GM19463 (cell line): ENCODE data around the gene C2CD4D.

ENCODE experiments used
- ATAC-seq: cut with Tn5 transposase; IDR thresholded peaks from one replicate; pipeline ENCODE4 v1.9.1; 2021; ENCODE audit warnings: mild to moderate bottlenecking, moderate library complexity; ENCODE audit not compliant: unreplicated experiment

Gene C2CD4D

DNA sequence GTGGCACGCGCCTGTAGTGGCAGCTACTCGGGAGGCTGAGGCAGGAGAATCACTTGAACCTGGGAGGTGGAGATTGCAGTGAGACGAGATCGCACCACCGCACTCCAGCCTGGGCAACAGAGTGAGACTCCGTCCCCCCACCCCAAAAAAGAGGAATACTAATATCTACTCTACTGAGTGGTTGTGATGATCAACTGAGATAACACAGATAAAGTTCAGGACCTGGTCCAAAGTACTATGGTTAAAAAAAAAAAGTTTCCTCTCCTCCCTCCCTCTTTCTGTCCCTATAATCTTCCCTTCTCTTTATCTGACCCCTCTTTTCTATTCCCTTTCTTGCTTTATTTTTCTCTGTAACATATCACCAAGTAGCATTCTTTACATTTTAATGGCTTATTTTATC is 4.0 kb downstream of the C2CD4D start:
- no peak for ATAC-seq

DNA sequence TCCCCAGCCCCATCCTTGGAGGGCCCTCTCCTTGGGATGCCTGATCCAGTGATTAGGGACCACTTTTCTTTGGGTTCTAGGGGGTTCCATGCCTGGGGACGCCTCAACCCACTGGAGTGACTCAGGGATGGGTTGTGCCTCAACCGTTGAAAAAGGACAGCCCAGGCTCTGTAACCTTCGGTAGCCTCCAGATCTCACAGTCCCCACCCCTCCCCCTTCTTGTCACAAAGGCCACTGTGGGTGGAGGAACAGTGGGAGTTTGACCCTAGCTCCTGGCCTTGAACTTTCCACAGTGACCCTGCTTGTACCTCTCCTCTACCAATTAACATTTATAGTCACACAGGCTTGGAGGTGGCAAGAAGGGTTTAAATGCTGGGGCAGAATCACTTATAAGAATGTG is 5.4 kb downstream of the C2CD4D start:
- ATAC-seq = no peak

DNA sequence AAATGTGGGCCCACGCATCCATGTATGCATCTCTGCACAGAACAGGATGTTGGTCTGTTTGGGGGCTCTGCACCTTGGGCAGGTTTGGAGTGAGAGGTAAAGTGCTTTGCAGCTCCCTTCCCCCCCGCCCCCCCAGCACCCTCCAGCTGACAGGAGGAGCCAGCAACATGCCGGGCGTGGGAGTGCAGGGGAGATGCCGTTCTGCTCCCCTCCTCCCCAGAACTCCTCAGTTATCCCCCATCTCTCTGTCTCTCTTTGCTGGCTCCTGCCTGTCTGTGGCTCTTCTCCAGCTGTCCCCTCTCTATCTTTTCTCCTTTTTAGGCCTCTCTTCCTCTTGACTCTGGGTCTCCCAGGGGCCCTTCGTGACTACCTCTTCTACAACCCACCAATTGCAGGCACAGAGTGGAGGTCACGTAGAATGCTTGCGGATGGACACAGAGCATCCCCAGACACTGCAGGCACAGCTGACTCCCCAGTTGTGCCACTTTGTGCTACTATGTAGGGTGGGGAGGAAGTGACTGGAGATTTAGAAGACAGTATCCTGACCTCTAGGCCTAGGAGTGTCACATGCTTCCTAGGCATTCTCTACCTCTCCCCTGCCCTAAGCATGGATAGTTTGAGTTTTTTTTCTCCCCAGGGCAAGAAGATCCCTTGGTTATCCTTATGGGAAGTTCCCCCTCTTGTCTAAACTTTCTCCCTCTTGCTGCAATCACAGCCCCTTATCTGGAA is 6.3 kb downstream of the C2CD4D start:
- ATAC-seq = no peak

DNA sequence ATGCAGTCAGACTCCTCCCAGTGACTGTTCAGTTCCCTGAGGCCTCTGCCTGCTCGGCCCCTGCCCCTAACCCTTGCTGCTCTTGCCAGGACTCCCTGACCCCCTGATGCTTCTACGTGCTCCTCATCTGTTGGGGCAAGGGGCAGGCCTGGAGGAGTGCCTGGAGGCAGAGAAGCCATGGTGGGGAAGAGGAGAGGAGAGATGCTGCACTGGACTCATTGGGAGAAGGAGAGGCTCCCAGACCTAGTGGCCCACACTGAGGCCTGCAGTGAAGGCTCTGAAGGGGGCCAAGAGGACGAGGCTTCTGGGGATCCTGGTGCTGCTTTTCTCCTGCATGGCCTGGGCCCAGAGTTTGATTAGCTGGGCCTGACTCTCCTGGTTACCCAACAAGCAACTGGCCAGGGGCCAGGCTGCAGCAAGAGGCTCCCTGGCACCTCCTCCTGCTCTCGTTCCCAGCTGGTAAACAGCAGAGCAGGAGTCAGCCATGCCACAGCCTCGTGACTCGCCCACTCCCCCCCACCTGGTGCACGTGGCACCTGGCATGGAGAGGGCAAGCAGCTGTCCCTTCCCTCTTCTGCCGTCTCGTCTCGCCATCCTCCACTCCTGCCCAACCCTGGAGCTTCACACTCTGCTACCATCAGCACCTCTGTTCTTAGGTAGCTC is 7.2 kb downstream of the C2CD4D start:
- no peak for ATAC-seq

DNA sequence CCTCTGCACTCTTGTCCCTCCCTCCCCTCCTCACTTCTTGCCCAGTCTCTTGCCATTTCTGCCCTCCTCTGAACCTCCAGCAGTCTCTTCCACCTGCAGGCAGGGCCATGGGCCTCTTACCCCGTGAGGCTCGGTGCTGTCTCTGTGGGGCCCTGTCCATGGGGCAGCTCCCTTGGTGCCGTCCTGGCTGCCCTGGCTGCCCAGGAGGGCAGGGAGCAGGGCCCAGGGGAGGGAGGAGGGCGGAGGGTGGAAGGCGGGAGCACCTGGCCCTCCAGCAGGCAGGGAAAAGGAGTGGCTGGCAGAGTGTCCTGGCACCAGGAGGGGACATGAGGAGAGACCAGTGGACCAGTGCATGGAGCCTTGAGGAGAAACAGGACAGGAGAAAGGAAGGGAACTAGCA is 8.0 kb downstream of the C2CD4D start, which contains the start of gene RORC:
RORC (minus strand) TSS at position 198 of the 400 bp plus-strand sequence; CDS start at position 160, 38 bp downstream.
- ATAC-seq = no peak

DNA sequence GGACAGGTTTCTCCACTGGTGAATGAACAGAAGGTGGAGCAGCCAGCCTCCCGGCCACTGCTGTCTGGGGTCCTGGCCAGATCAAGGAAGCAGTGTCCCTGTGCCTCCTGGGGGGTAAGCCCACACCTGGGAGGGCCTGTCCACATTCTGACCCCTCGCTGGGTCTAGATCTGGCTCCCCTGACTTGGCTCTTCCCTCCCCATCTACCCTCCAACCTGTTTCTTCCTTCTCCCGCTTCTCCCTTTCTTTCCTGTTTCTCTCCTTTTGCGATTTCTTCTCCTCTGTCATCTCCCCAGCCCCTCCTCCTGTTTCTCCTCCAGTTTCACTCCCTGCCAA is 8.4 kb downstream of the C2CD4D start:
- ATAC-seq = no peak

DNA sequence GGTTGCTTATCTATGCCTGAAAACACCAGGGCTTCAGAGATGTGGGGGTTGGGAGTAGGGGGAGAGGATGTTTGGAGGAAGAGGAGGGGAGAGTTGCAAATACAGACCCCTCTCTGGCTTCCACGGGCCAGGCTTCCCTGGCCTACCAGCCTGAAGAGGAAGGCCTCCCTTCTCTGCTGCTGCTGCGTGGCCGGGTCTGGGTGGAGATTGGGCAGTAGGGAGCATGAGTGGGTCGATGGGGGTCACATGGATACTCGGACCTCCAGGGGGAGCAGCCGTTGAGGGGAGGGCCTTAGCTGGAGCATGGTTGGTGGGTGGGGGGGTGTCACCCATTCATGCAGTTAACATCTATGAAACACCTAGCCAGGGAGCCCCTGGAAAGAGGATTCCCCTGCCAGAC is 9.6 kb downstream of the C2CD4D start:
- no peak for ATAC-seq

DNA sequence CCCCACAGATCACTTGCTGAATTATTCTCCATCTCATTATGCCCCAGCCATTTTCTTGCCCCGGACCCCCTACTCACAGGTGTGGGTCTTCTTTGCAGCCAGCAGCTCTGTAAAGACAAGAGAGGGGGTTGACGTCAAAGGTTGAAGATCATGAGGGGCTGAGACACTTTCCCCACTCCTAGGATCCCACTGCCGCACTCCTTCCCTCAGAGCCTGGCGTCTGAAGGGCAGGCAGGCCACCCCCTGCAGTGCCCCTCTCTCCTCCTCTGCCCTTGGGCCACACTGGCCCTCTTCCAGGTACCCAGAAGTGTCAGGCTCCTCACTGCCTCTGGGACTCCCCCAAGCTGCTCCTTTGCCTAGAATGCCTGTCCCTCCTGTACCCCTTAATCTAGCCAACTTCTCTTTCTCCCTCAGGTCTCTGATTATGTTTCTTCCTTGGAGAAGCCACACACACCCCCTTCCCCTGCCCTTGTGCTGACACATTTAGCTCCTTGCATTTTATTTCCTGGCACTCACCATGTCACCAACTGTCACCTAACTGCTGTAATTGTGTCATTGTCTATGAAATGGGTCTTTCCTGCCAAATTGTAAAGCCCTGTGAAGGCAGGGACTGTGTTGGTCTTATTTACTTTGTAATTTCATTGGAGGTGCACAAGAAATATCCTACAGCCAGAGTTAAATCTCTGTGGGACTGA is 10.1 kb downstream of the C2CD4D start:
- ATAC-seq = no peak

DNA sequence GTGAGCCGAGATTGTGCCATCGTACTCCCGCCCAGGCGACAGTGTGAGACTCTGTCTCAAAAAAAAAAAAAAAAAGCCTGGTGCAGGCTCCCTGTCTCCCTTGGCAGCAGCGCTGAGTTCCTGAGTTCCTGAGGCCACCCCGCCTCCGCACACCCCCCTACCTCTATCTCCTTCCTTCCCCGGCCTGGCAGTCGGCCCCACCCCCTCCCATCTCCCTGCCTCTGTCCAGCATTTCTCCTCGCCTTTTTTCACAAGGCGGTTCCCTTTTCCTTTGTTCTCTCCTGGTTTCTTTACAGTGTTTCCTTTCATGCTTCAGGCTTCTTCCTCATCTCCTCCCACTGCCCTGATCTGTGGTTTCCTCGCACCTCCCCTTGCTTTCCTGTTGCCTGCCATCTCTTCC is 10.7 kb downstream of the C2CD4D start:
- ATAC-seq = no peak

DNA sequence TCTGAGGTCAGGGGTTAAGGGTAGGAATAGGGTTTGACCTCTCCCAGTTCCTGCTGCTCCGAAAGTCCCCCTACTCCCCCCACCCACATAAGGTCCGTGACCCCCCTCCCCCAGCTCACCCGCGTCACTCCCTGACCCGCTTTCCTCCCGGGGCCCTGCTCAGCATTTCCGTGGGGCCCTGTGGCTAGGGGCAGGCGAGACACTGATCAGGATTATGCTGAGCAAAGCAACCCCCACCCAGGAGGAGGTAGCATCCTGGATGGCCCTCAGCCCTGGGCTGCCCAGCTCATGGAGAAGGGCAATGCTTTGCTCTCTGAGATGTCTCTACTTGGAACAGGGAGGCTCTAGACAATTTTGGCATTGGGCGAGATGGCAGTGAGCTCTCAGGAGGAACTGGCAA is 11.8 kb downstream of the C2CD4D start:
- no peak for ATAC-seq

DNA sequence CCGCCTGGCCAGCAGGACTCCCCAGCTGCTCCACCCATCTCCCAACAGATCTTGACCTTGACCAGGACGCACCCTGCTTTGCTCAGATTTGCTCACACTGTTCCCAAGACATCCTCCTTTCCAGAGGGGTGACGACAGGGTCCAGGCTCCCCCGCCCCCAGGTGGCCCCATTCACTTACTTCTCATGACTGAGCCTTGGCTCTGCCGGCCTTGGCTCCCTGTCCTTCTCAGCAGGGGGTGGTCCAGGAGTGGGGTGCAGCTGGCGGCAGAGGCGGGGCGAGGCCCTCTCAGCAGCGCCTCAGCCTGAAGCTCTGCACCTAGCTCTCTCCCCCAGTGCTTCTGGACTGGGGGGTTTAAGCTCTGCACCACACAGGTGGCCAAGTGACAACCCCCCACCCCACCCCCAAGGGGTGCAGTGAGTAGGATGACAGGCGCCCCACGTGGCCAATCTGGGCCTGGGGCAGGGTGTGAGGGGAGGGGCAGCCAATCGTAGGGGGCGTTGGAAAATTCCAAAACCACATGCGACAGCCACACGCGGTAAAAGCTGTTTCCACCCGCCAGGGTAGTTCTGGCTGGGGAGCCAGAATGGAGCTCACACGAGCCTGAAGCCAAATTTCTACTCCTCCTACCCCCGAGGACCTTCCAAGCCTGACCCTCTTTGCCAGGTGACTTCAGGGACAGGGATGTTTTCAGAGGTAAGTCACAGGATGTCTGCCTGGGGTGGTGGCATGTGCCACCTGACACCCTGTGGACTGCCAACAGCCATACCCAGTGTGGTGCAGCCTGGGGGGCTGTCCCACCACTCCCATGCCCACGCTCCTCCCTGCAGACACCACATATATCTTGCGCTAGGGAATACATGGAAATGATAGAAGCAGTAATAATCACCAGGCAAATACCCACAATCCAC is 13.6 kb downstream of the C2CD4D start:
- no peak for ATAC-seq

DNA sequence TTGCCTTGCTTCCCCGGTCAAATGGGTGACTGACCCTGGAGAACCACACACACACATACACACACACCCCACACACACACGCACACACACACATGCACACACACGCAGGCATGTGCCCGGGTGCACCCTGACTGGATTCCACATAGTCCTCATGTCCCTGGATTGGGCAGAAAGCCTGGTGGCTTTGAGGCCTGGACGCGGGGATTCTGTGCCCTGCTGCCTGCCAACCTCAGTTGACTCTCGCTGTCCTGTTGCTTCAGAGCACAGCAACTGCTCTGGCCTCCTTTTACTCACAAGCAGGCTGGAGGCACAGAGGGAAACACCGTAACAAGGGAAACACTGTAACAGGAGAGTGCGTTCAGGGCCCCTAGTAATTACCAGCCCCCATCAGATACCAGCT is 14.4 kb downstream of the C2CD4D start:
- ATAC-seq = no peak

DNA sequence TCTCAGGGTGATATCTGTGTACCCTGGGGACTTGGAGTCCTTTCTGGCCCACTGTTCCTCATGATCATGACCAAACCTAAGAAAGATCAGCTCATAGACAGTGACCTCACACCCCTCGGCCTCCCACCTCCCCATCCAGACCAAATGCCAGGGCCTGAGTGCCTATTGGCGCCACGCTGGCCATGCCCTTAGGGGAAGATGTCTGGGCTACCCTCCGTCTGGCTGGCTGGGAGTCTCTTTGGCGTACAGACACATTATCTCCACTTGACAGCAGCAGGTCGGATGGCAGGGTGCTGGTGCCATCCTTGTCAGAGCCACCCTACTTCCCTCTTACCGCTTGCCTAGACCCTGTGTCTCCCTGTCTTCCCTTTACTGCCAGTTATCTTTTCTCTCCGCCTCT is 16.4 kb downstream of the C2CD4D start:
- ATAC-seq = no peak

DNA sequence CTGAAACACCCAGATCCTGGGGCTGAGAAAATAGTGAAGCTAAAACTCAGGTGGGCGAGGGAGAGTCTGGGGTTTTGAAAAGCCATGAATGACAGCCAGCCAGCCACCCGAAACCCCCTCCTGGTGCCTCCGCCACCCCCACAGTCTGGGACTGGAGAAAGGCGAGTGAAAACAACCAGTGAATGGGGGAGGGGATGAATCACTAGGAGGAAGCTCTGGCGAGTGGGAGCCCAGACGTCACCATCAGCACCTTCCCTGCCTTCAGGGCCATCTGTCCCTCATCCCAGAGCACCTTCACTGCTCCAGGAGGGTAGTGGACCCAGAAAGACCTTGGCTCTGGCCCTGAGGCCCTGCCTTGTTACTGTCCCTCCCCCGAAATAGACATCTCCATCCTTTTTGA is 17.2 kb downstream of the C2CD4D start:
- ATAC-seq = no peak

DNA sequence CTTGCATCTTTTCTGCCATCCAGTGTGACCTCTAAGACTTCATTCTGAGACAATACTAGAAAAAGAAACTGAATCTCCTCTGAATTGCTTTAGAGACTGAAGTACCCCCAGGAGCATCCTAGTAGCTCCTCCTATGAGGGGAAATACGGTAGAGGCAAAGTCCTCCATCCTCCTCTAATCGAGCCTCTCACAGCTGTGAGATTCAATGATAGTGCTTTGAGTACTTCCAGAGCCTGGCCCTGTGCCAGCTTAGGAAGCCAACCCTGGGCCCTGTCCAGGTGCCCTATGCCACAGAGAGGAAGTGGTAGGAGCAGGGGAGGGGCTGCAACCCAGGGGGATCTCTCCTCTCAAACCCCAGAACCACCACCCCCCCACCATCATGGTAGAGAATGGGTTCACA is 18.7 kb downstream of the C2CD4D start:
- ATAC-seq = no peak

DNA sequence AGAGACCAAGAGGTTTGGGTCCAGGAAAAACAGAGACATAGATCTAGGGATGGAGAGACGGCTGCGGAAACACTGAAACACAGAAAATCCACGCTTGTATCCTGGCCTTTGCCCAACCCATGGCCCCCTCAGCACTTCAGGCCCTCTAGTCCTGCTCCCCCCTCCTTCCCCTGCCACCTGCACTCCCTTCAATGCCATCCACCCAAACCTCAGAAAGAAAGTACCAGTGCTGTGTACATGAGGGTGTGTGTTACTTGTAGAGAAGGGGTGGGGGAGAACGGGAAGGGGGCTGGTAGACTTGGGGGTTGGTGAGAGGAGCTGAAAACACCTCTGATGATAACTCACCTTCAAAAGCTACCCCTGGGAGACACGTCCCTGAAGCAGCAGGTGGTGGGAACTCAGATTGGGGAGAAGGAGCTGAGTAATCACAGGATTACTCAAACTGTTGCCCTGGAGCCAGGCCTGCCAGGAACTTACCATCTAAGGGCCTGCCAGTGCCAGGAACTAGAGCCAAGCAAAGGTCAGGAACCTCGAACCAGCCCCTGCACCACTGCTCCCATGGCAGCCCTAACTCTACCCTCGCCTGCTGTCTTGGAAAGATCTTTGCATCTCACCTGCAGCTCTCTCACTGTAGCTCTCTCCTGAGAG is 19.5 kb downstream of the C2CD4D start:
- no peak for ATAC-seq

DNA sequence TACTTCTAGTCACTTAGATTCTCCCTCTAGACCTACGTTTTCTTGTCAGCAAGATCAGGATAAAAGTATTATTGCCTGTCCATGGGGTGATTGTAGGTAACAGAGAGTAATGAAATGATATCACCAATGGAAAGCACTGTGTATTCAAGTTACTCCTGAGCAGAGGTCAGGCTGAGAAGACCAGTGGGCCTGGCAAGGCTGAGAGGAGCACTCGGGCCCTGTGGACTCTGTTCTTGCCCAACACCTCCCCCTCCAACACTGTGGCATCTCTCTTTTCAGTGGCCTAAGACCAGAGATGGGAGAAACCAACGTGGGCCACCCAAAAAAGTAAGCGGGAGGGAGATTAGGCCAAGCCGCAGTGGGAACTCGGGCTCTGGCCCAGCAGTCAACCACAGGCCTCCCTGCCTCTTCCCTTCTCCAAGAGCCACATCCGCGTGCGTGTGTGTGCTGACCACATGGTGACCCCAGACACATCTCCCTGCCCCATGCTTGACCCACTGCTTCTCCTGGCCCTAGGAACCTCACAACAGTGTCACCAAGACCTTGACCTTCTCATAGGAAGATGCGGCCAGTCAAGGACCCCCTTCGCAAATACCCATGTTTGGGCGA is 20.3 kb downstream of the C2CD4D start:
- no peak for ATAC-seq

DNA sequence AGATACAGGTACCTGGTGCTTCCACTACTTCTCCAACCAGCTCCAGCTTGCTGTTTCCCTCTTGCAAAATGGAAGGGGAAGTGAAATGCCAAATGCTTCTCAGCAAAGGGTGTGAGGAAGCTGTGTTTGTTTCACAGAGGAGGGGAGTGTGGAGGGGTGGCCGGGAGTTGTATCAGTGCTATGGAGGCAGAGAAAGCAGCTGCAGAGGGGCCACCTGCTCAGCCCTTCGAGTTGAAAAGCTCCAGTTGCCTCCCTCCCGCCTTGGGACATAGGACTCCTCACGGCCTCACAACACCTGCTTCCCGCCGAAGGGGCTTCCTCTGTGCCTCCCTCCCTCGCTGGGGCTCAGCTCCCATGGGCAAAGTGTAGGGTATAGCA is 22.3 kb downstream of the C2CD4D start:
- ATAC-seq = no peak

DNA sequence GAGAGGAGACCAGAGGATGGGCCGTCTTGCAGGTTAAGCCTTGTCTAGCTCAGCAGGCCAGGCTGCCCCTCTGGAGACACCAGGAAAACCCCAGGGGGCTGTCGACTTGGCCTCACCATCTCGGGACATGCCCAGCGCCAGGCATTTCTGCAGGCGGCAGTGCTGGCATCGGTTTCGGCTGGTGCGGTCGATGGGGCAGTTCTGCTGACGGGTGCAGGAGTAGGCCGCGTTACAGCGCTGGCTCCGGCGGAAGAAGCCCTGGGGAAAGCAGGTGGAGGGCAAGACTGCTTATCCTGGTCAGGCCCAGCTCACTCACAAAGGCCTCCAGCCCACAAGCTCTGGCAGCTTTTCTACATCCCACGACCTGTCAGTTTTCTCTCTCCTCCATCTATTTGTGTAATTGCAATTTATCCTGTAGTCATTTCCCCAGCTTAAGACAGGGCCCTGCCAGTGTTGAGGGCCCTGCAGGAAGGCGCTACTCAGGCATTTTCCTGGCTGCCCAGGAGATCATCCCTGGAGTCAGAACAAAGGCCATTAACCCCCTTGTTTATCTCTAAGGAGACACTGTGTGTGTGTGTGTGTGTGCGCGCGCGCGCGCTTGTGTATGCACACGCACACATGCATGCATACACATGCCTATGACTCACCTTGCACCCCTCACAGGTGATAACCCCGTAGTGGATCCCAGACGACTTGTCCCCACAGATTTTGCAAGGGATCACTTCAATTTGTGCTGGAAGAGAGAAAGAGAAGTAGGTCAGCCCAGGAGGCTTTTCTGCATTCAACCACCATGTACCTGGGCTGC is 22.9 kb downstream of the C2CD4D start:
- no peak for ATAC-seq
